MCF 10A (cell line): ENCODE data around the gene RFESD. TPM values are rescaled to one million over a fixed set of nuclear protein-coding genes. Genes with fewer than 3 reads are reported as not detected.

Source experiments
- BruUV-seq: library from RNA; stranded (reverse); fragments of 400-500 nt; replicated peaks from 2 replicates; lab custom pipeline; 2021; lab: Mats Ljungman, UMichigan
- CTCF ChIA-PET: fragments of 300-600 bp; sonication (Branson Sonifier 250); formaldehyde crosslinking; extraction: SDS; loops from one replicate; lab custom pipeline; 2021; ENCODE audit warnings: antibody characterized with exemption, inconsistent platforms; lab: Yijun Ruan, JAX
- POLR2A ChIA-PET: fragments of 300-600, 350-650 bp; sonication (Branson Sonifier 250); formaldehyde crosslinking; extraction: SDS; loops from one replicate; lab custom pipeline; 2020; ENCODE audit warnings: antibody characterized with exemption, inconsistent platforms; lab: Yijun Ruan, JAX
- DNase-seq: peaks from one replicate; pipeline ENCODE4 v3.0.0-alpha.2; 2018; ENCODE audit not compliant: unreplicated experiment
- H3K27ac Mint-ChIP-seq: one replicate; pipeline ENCODE4 v1.8.0; 2022; ENCODE audit warnings: mild to moderate bottlenecking, low read depth, mixed read lengths; ENCODE audit not compliant: unreplicated experiment
- H3K27me3 Mint-ChIP-seq: one replicate; pipeline ENCODE4 v1.8.0; 2022; ENCODE audit warnings: mixed read lengths; ENCODE audit not compliant: insufficient read depth, unreplicated experiment
- H3K36me3 Mint-ChIP-seq: one replicate; pipeline ENCODE4 v1.8.0; 2022; ENCODE audit warnings: mild to moderate bottlenecking, moderate library complexity, mixed read lengths; ENCODE audit not compliant: insufficient read depth, unreplicated experiment
- H3K4me1 Mint-ChIP-seq: one replicate; pipeline ENCODE4 v1.8.0; 2022; ENCODE audit warnings: mixed read lengths; ENCODE audit not compliant: insufficient read depth, unreplicated experiment
- H3K4me3 Mint-ChIP-seq: one replicate; pipeline ENCODE4 v1.8.0; 2022; ENCODE audit warnings: mild to moderate bottlenecking, moderate library complexity, mixed read lengths; ENCODE audit not compliant: unreplicated experiment
- H3K9me3 Mint-ChIP-seq: one replicate; pipeline ENCODE4 v1.8.0; 2022; ENCODE audit warnings: mixed read lengths; ENCODE audit not compliant: unreplicated experiment
- CTCF ChIP-seq: fragments of 200-600 bp; IDR thresholded peaks from one replicate; pipeline ENCODE4 v1.8.0; 2022; ENCODE audit warnings: antibody characterized with exemption, mild to moderate bottlenecking; ENCODE audit not compliant: unreplicated experiment
- intact Hi-C: fragments of 100-400 bp; cut with micrococcal nuclease; formaldehyde crosslinking; loops from 2 replicates; pipeline ENCODE4 v1.14.1; 2022
- total RNA-seq: library from RNA; stranded (reverse); gene quantifications from 2 replicates; pipeline ENCODE4 v1.2.3, GENCODE V29; 2022

The RFESD gene
- total RNA-seq, 1 experiment from 2014 or later, result 5.9 TPM

- CTCF ChIA-PET, result interaction anchor here (0.9 to 2.2 kb wide), 4 partner anchors 10 to 212 kb away, joined by 3 to 8 read pairs (median 6); no protein-coding TSS in a partner anchor
Observed at GRCh38 chr5:95634081-95634480, 12.5 kb upstream of the RFESD start.

DNA sequence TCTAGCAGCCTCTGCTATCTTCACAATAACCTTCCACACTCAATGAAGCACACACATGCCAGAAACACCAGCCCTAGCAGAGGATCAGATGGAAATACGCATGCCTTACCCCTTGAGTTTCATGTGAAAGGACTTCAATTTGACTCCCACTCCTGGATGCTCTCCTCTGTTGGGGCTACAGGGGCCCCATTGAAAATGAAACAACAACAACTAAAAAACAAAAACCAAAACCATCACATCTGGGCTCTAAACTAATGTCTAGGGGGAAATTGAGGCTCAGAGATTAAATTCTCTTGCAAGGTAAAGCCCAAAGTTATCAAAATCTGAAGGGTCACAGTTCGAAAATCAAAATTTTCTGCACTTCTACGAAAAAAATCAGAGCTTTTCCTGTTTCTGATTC is 7.9 kb upstream of the RFESD start:
- DNase-seq, result no peak
- no peaks in the 10 kb centered on the region for H3K9me3 Mint-ChIP-seq
- BruUV-seq, result no TSS peak
- H3K27ac Mint-ChIP-seq, result no peak overlapping the region
- CTCF ChIA-PET, result interaction anchor here (1.0 kb wide), 1 partner anchor 26 kb away, joined by 4 read pairs; no protein-coding TSS in a partner anchor
- intact Hi-C loops, result no loop called here
- H3K36me3 Mint-ChIP-seq, result peaks cover 5% of the 10 kb centered on the region
- no peak overlapping the region for H3K4me3 Mint-ChIP-seq
- no peaks in the 10 kb centered on the region for H3K4me1 Mint-ChIP-seq
- POLR2A ChIA-PET, result no interaction called here
- no peak for TF ChIP-seq CTCF
- H3K27me3 Mint-ChIP-seq, result no peaks in the 10 kb centered on the region

More at GRCh38 chr5:95634081-95634480, 12.5 kb upstream of the RFESD start:
- no peak overlapping the region for H3K27ac Mint-ChIP-seq
- POLR2A ChIA-PET, result interaction anchor here (1.2 kb wide), 1 partner anchor 13 kb away, joined by 3 read pairs; the partner anchor contains the start of gene RFESD
- H3K9me3 Mint-ChIP-seq, result no peaks in the 10 kb centered on the region
- no peak overlapping the region for H3K4me3 Mint-ChIP-seq
- no peak for DNase-seq
- TF ChIP-seq CTCF, result no peak
- BruUV-seq, result no TSS peak
- intact Hi-C loops, result no loop called here
- peaks cover 11% of the 10 kb centered on the region for H3K36me3 Mint-ChIP-seq
- no peaks in the 10 kb centered on the region for H3K27me3 Mint-ChIP-seq
- no peaks in the 10 kb centered on the region for H3K4me1 Mint-ChIP-seq

DNA sequence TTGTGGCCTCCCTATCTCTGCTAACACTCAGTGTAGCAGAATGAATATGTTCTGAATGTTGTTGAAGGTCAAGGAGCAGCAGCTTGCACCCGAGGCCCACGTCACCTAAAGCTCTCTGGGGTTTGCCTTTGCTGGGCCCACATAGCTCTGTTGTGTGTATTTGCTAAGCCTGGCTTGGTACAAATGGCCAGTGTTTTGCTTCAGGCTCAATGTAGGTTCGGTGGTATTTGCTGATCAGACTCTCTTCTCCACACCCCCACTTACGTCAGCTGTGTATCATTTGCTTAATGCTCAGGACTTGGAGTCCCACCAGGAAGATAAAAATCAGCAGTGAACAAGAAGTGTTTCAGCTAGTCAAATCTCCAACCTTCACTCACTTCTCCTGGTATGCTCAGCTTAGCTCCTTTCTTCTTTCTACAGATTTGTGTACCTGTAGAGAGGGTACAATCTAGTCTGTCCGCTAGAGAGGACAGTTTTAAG is 4.8 kb upstream of the RFESD start:
- Mint-ChIP-seq H3K27ac (peak overlapping the region; percentile 32), H3K4me3 (no peak overlapping the region), H3K36me3 (peaks cover 5% of the 10 kb centered on the region), H3K9me3 (no peaks in the 10 kb centered on the region), H3K4me1 (peaks cover 9% of the 10 kb centered on the region), H3K27me3 (no peaks in the 10 kb centered on the region)
- POLR2A ChIA-PET, result interaction anchor here (0.6 to 1.6 kb wide), 3 partner anchors 10 to 25 kb away, joined by 3 to 7 read pairs (median 4); no protein-coding TSS in a partner anchor
- CTCF ChIA-PET, result interaction anchor here (1.6 to 9.5 kb wide), 4 partner anchors 22 to 204 kb away, joined by 5 to 149 read pairs (median 34); no protein-coding TSS in a partner anchor
- TF ChIP-seq CTCF, result no peak
- intact Hi-C loops, result loop anchor here (5.0 kb wide), 1 partner anchor 701 kb away; no protein-coding TSS in a partner anchor
- DNase-seq, result no peak
- no TSS peak for BruUV-seq

GRCh38 chr5:95643152-95643551 is 3.4 kb upstream of the RFESD start:
- Mint-ChIP-seq H3K27me3 (no peaks in the 10 kb centered on the region), H3K4me3 (no peak overlapping the region), H3K4me1 (peaks cover 9% of the 10 kb centered on the region), H3K27ac (no peak overlapping the region), H3K9me3 (no peaks in the 10 kb centered on the region), H3K36me3 (peaks cover 5% of the 10 kb centered on the region)
- no peak for DNase-seq
- CTCF ChIA-PET, result interaction anchor here (0.7 to 9.5 kb wide), 15 partner anchors 10 to 693 kb away, joined by 3 to 149 read pairs (median 4); no protein-coding TSS in a partner anchor
- no peak for TF ChIP-seq CTCF
- no TSS peak for BruUV-seq
- POLR2A ChIA-PET, result interaction anchor here (0.6 to 1.5 kb wide), 5 partner anchors 8 to 583 kb away, joined by 3 to 5 read pairs (median 3); no protein-coding TSS in a partner anchor
- intact Hi-C loops, result loop anchor here (5.0 kb wide), 1 partner anchor 699 kb away; no protein-coding TSS in a partner anchor
